T-cell (primary cell): ENCODE data around the gene MYBPHL. TPM values are rescaled to one million over a fixed set of nuclear protein-coding genes. Genes with fewer than 3 reads are reported as not detected.
A peak's percentile ranks its signal among the peaks of the same experiment; 100 is the strongest.

ENCODE experiments used
- ATAC-seq, 4 experiments: fragments of 200-7000 bp in 3 of 4; fragments of 150-1000 bp in 1 of 4; cut with Tn5 transposase; replicated peaks in 1 of 4; 1 replicate in 3 of 4; 2 replicates in 1 of 4; pipeline ENCODE4 v1.10.0; 2021; ENCODE audit warnings: moderate library complexity in 3 of 4, mild to moderate bottlenecking in 2 of 4, moderate number of reproducible peaks in 1 of 4
- CTCF ChIA-PET, 2 donors: fragments of 300-600 bp; sonication (Branson Sonifier 250); formaldehyde crosslinking; loops; one replicate each; lab custom pipeline; 2022; ENCODE audit warnings: antibody characterized with exemption in 2 of 2; lab: Charles Lee
- POLR2A ChIA-PET, 2 donors: fragments of 300-600 bp; sonication (Branson Sonifier 250); formaldehyde crosslinking; loops; one replicate each; lab custom pipeline; 2022; ENCODE audit warnings: antibody characterized with exemption in 2 of 2; lab: Charles Lee
- DNase-seq, 35 experiments: peaks; one replicate each; pipeline versions ENCODE4 v3.0.0 to v3.0.0-alpha.2; 2013 to 2023
- H3K27ac ChIP-seq: one replicate; pipeline ENCODE4 v1.5.1; 2013; ENCODE audit warnings: low read length
- H3K27me3 ChIP-seq, 2 experiments: replicated peaks in 1 of 2; 1 replicate in 1 of 2; 2 replicates in 1 of 2; pipeline versions ENCODE4 v1.6.1 to v1.7.0; 2013; ENCODE audit warnings: low read length in 1 of 2, mixed read lengths in 1 of 2; ENCODE audit not compliant: control insufficient read depth in 2 of 2, insufficient read depth in 2 of 2; ENCODE audit errors: extremely low read depth in 1 of 2
- H3K36me3 ChIP-seq, 2 donors: 1 replicate in 1 of 2; 2 replicates in 1 of 2; pipeline versions ENCODE4 v1.6.1 to v1.7.0; 2013; ENCODE audit warnings: low read length in 1 of 2; ENCODE audit not compliant: control insufficient read depth in 2 of 2, insufficient read depth in 1 of 2; ENCODE audit errors: extremely low read depth in 1 of 2
- H3K4me1 ChIP-seq, 2 experiments: 1 replicate in 1 of 2; 2 replicates in 1 of 2; pipeline versions ENCODE4 v1.6.1 to v1.7.0; 2013; ENCODE audit warnings: low read length in 2 of 2, mixed read lengths in 1 of 2; ENCODE audit not compliant: insufficient read depth in 2 of 2, control insufficient read depth in 1 of 2; ENCODE audit errors: extremely low read depth in 1 of 2
- H3K4me3 ChIP-seq, 2 donors: 1 replicate in 1 of 2; 2 replicates in 1 of 2; pipeline versions ENCODE4 v1.5.1 to v1.7.0; 2013; ENCODE audit warnings: mild to moderate bottlenecking in 2 of 2, low read length in 1 of 2, moderate library complexity in 1 of 2; ENCODE audit not compliant: control insufficient read depth in 1 of 2; ENCODE audit errors: extremely low read depth in 1 of 2
- H3K9me3 ChIP-seq: 2 replicates; pipeline ENCODE4 v1.7.0; 2013
- H3K27ac Mint-ChIP-seq, 2 donors: one replicate each; pipeline ENCODE4 v1.8.0; 2020 to 2021; ENCODE audit warnings: mild to moderate bottlenecking in 2 of 2, mixed read lengths in 2 of 2
- H3K27me3 Mint-ChIP-seq, 2 donors: one replicate each; pipeline ENCODE4 v1.8.0; 2021 to 2022; ENCODE audit warnings: mixed read lengths in 2 of 2
- H3K36me3 Mint-ChIP-seq: one replicate; pipeline ENCODE4 v1.8.0; 2021; ENCODE audit warnings: mixed read lengths
- H3K4me1 Mint-ChIP-seq, 3 donors: one replicate each; pipeline ENCODE4 v1.8.0; 2020 to 2022; ENCODE audit warnings: mixed read lengths in 3 of 3, mild to moderate bottlenecking in 1 of 3
- H3K4me3 Mint-ChIP-seq, 3 donors: one replicate each; pipeline ENCODE4 v1.8.0; 2020 to 2022; ENCODE audit warnings: mild to moderate bottlenecking in 3 of 3, mixed read lengths in 3 of 3, moderate library complexity in 3 of 3
- H3K9me3 Mint-ChIP-seq, 3 donors: one replicate each; pipeline ENCODE4 v1.8.0; 2020 to 2022; ENCODE audit warnings: mixed read lengths in 3 of 3
- WGBS: methylation state at CpG from one replicate; pipeline ENCODE4 v1.1.5; 2013; ENCODE audit warnings: missing lambda C conversion rate; ENCODE audit not compliant: insufficient coverage; 5-methylcytosine and 5-hydroxymethylcytosine counted together
- total RNA-seq, 35 experiments: library from RNA in 6 of 35; stranded (reverse) in 6 of 35; fragments of 120-200 nt in 1 of 35; gene quantifications; one replicate each; pipeline versions ENCODE4 v1.2.1 to v1.2.4 and lab custom pipeline; 2013 to 2026

The MYBPHL gene
- total RNA-seq, 5 donors from 2014 or later (not counting 1 experiment from before 2014, with no cell fraction given): not detected

DNA sequence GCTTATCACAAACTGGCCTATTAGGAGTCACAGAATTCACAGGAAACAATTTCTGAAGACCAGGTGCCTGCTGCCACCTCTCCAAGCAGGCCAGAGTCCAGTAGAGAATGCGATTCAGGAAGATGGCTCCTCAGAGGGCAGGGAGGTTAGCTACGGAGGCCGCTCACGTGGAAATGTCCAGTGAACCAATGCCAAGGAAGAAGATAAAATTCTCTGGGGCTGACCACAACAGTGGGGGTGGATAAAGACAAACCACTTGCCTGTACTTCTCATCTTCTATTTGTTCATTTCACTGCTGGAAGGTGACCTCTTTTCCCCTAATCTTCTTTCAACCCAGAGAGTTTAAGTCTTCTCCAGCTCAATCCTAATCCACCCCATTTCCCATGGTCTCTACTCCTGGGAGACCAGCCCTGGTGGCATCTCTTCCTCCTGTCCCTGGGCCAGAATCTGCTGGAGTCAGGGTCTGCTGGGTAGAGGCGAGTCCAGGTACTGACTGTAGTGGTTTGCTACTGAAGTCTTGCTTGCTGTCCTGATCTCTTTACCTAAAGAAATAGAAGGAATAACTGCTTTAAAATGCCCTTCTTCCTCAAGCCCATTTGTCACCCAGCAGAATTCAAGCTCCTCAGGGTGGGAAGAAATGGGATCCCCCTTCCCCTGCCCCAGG lies 27.1 kb downstream of the MYBPHL start:
- Mint-ChIP-seq H3K4me3 (no peak overlapping the region), H3K9me3 (no peaks in the 10 kb centered on the region), H3K36me3 (no peaks in the 10 kb centered on the region), H3K27me3 (no peaks in the 10 kb centered on the region), H3K27ac (no peak overlapping the region), H3K4me1 (peaks cover 21 to 25% (median 22%) of the 10 kb centered on the region in 3 donors)
- Histone ChIP-seq H3K9me3 (no peaks in the 10 kb centered on the region), H3K27ac (no peak overlapping the region), H3K36me3 (no peaks in the 10 kb centered on the region), H3K4me1 (peaks cover 6 to 28% of the 10 kb centered on the region in 2 experiments), H3K4me3 (no peak overlapping the region), H3K27me3 (peaks cover 0 to 2% of the 10 kb centered on the region in 2 experiments)
- ATAC-seq (no peak), DNase-seq (no peak)
- WGBS: 100% methylated on average over 3 of the region's 5 CpGs
- CTCF ChIA-PET: interaction anchor here (0.7 to 3.8 kb wide), 5 partner anchors 71 to 253 kb away, joined by 3 to 24 read pairs (median 4); no protein-coding TSS in a partner anchor
- POLR2A ChIA-PET: no interaction called here

DNA sequence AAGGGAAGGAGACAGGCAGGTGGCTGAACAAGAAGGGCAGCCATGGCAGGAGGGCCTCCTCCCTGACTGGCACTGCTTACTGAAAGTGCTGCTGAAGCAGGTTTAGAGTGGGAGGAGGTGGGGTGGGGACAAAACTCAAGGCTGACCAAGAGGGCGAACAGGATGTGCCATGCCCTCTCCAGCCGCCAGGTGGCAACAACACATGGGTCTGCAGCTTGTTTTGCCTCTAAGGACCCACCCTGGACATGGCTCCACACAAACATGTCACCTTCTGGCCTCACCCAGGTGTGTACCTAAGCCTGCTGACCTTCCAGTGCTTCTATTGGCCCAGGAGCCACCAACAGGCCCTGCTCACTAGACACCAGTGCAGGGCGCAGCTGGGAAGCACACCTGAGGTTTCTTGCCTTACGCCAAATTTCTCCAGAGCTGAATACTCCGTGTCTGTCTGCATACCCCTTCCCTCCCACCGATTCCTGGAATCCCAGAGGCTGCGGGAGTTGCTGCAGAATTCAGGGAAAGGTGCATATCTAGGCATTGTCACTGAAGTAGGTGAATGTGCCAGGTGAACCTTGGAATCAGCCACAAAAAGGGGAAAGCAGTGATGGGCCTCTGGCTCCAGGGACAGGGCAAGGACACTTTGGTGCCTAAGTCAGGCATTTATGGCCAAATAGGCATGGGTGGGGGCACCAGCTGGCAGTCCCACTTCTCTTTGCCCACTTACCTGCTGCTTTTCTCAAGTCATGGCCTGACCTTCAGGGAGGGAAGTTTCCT lies 29.2 kb downstream of the MYBPHL start:
- peaks cover 0 to 6% of the 10 kb centered on the region in 2 experiments for H3K27me3 ChIP-seq
- ATAC-seq (peak; percentile 50 to 78 (median 70)), DNase-seq (peak in 30 of 35 experiments; percentile 8 to 72 (median 40))
- no peaks in the 10 kb centered on the region for H3K9me3 ChIP-seq
- ChIA-PET POLR2A (interaction anchor here in 1 of 2 donors (0.6 kb wide), 1 partner anchor 254 kb away, joined by 3 read pairs; no protein-coding TSS in a partner anchor), CTCF (interaction anchor here (0.5 to 3.8 kb wide), 15 partner anchors 13 to 824 kb away, joined by 3 to 40 read pairs (median 4); partner anchors contain the start of genes AHCYL1 (in 1 of the 2) and SORT1 (in 1 of the 2))
- H3K4me1 Mint-ChIP-seq: peaks cover 9 to 15% (median 9%) of the 10 kb centered on the region in 3 donors
- peaks cover under 1 to 15% of the 10 kb centered on the region in 2 experiments for H3K4me1 ChIP-seq
- no peak overlapping the region for H3K4me3 ChIP-seq
- H3K27ac Mint-ChIP-seq: no peak overlapping the region
- peaks cover 0 to 3% of the 10 kb centered on the region in 2 donors for H3K27me3 Mint-ChIP-seq
- 100% methylated on average over 1 of the region's 7 CpGs for WGBS
- no peak overlapping the region for H3K27ac ChIP-seq
- no peaks in the 10 kb centered on the region for H3K36me3 Mint-ChIP-seq
- H3K4me3 Mint-ChIP-seq: no peak overlapping the region
- H3K9me3 Mint-ChIP-seq: no peaks in the 10 kb centered on the region
- no peaks in the 10 kb centered on the region for H3K36me3 ChIP-seq

DNA sequence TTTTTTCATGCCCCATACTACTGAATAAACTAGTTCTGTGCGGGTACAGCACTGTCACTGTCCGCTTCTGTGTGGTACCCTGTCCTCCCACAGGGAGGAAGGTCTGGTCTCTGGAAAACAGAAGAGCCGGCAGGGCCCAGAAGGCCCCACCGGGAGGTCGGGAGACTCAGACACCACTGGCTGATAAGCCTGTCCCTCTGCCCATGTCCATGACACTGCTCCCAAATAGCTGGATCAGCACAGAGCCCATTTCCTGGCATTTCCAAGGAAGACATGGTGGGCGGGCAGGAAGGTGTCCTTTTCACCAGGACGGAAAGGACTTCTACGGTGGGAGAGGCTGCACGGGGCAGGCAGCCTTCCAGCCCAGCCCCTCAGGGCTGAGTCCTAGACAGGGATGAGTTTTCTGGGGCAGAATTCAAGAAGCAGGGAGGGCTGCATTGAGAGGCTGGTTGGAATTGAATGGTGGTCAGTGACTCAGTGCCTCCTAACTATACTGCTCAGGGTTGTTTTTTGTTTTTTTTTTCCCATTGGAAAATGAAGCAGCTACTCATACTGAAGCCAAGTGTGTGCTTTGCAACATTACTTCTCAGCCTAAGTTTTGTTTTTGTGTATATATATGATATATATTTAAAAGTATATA lies 31.0 kb downstream of the MYBPHL start:
- DNase-seq (no peak), ATAC-seq (no peak)
- ChIA-PET CTCF (interaction anchor here (0.5 to 3.8 kb wide), 9 partner anchors 12 to 257 kb away, joined by 3 to 40 read pairs (median 6); partner anchors contain the start of gene SORT1 (in 1 of the 2)), POLR2A (no interaction called here)
- no peaks in the 10 kb centered on the region for H3K9me3 Mint-ChIP-seq
- Histone ChIP-seq H3K27ac (no peak overlapping the region), H3K4me1 (peaks cover 0 to 5% of the 10 kb centered on the region in 2 experiments), H3K36me3 (no peaks in the 10 kb centered on the region), H3K27me3 (peaks cover 0 to 7% of the 10 kb centered on the region in 2 experiments), H3K9me3 (no peaks in the 10 kb centered on the region), H3K4me3 (no peak overlapping the region)
- peaks cover 0 to 3% of the 10 kb centered on the region in 2 donors for H3K27me3 Mint-ChIP-seq
- no peaks in the 10 kb centered on the region for H3K36me3 Mint-ChIP-seq
- no peak overlapping the region for H3K4me3 Mint-ChIP-seq
- WGBS: 94% methylated on average over 7 of the region's 9 CpGs
- H3K4me1 Mint-ChIP-seq: peaks cover 4 to 6% (median 5%) of the 10 kb centered on the region in 3 donors
- H3K27ac Mint-ChIP-seq: no peak overlapping the region

DNA sequence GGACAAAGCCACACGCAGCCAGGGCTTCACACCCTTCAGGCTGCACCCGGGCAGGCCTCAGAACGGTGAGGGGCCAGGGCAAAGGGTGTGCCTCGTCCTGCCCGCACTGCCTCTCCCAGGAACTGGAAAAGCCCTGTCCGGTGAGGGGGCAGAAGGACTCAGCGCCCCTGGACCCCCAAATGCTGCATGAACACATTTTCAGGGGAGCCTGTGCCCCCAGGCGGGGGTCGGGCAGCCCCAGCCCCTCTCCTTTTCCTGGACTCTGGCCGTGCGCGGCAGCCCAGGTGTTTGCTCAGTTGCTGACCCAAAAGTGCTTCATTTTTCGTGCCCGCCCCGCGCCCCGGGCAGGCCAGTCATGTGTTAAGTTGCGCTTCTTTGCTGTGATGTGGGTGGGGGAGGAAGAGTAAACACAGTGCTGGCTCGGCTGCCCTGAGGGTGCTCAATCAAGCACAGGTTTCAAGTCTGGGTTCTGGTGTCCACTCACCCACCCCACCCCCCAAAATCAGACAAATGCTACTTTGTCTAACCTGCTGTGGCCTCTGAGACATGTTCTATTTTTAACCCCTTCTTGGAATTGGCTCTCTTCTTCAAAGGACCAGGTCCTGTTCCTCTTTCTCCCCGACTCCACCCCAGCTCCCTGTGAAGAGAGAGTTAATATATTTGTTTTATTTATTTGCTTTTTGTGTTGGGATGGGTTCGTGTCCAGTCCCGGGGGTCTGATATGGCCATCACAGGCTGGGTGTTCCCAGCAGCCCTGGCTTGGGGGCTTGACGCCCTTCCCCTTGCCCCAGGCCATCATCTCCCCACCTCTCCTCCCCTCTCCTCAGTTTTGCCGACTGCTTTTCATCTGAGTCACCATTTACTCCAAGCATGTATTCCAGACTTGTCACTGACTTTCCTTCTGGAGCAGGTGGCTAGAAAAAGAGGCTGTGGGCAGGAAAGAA lies 32.0 kb downstream of the MYBPHL start:
- Histone ChIP-seq H3K36me3 (peaks cover 0 to 6% of the 10 kb centered on the region in 2 donors), H3K9me3 (no peaks in the 10 kb centered on the region), H3K27ac (no peak overlapping the region), H3K27me3 (peaks cover 0 to 7% of the 10 kb centered on the region in 2 experiments), H3K4me1 (peaks cover 0 to 5% of the 10 kb centered on the region in 2 experiments), H3K4me3 (no peak overlapping the region)
- ATAC-seq: no peak
- no peak overlapping the region for H3K27ac Mint-ChIP-seq
- H3K9me3 Mint-ChIP-seq: no peaks in the 10 kb centered on the region
- H3K4me1 Mint-ChIP-seq: peaks cover 4 to 6% (median 5%) of the 10 kb centered on the region in 3 donors
- no peak for DNase-seq
- no peaks in the 10 kb centered on the region for H3K36me3 Mint-ChIP-seq
- 85% methylated on average over 16 of the region's 24 CpGs for WGBS
- POLR2A ChIA-PET: no interaction called here
- no peak overlapping the region for H3K4me3 Mint-ChIP-seq
- peaks cover 0 to 3% of the 10 kb centered on the region in 2 donors for H3K27me3 Mint-ChIP-seq
- CTCF ChIA-PET: no interaction called here

DNA sequence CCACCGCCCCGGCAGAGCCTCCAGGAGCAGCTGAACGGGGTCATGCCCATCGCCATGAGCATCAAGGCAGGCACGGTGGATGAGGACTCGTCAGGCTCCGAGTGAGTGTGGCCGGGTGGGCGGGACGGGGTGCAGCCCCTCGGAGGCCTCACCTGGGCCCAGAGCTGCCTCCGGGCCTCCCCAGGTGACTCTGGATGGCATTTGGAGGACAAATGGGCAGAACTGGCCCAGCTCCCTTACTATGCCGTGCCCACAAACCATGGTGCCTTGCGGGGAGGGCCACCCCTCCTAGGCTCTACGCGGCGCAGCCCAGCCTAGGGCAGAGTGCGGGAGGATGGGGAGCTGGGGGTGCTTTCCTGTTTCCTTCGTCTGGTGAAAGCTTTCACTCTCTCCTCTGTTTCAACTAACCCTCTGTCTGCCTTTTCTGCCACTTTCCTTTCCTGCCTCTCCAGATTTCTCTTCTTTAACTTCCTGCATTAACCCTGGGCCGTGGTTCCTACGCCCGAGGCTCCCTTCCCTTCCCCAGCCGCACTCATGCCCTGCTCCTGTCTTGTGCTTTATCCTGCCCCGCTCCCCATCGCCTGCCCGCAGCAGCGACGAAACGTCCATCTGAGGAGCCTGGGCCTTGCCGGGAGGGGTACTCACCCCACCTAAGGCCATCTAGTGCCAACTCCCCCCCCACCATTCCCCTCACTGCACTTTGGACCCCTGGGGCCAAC lies 33.1 kb downstream of the MYBPHL start:
- Mint-ChIP-seq H3K27ac (no peak overlapping the region), H3K36me3 (no peaks in the 10 kb centered on the region), H3K27me3 (peaks cover 0 to 3% of the 10 kb centered on the region in 2 donors), H3K9me3 (no peaks in the 10 kb centered on the region), H3K4me1 (peaks cover 4 to 6% (median 5%) of the 10 kb centered on the region in 3 donors), H3K4me3 (peak overlapping the region in 1 of 3 donors; percentile 22)
- no peak overlapping the region for H3K4me3 ChIP-seq
- peaks cover 0 to 5% of the 10 kb centered on the region in 2 experiments for H3K4me1 ChIP-seq
- ATAC-seq: no peak
- DNase-seq: no peak
- no peak overlapping the region for H3K27ac ChIP-seq
- peaks cover 0 to 7% of the 10 kb centered on the region in 2 experiments for H3K27me3 ChIP-seq
- ChIA-PET POLR2A (no interaction called here), CTCF (no interaction called here)
- H3K36me3 ChIP-seq: peaks cover 0 to 6% of the 10 kb centered on the region in 2 donors
- 71% methylated on average over 20 of the region's 30 CpGs for WGBS
- H3K9me3 ChIP-seq: no peaks in the 10 kb centered on the region
